HepG2 (cell line): ENCODE data around the gene SCN4B. TPM values are rescaled to one million over a fixed set of nuclear protein-coding genes. Genes with fewer than 3 reads are reported as not detected.

ENCODE experiments used
- CERS6 ChIP-seq: sonication (generic); formaldehyde crosslinking; IDR thresholded peaks from 2 replicates; pipeline ENCODE4 v1.5.0; 2020; ENCODE audit warnings: missing genetic modification reagents
- DMTF1 ChIP-seq: sonication (generic); formaldehyde crosslinking; IDR thresholded peaks from 2 replicates; pipeline ENCODE4 v1.4.0; 2020; ENCODE audit warnings: mild to moderate bottlenecking, missing genetic modification reagents
- ETV5 ChIP-seq: IDR thresholded peaks from 2 replicates; pipeline ENCODE4 v1.6.1; 2018; ENCODE audit warnings: missing biosample characterization, missing genetic modification reagents, inconsistent platforms, borderline replicate concordance
- GABPA ChIP-seq, 2 experiments: IDR thresholded peaks; 2 replicates each; pipeline ENCODE4 v1.6.1; 2011 to 2016; ENCODE audit warnings: low read depth in 2 of 2, low read length in 1 of 2, missing biosample characterization in 1 of 2, missing genetic modification characterization in 1 of 2
- GABPB1 ChIP-seq: IDR thresholded peaks from 2 replicates; pipeline ENCODE4 v1.6.1; 2016; ENCODE audit warnings: mild to moderate bottlenecking, missing genetic modification reagents, moderate library complexity, missing compliant biosample characterization
- HNF1B ChIP-seq: sonication (generic); formaldehyde crosslinking; IDR thresholded peaks from 2 replicates; pipeline ENCODE4 v1.5.1; 2020; ENCODE audit warnings: mild to moderate bottlenecking, moderate library complexity, missing genetic modification reagents
- ZNF414 ChIP-seq: sonication (generic); formaldehyde crosslinking; IDR thresholded peaks from 2 replicates; pipeline ENCODE4 v1.5.0; 2020; ENCODE audit warnings: missing genetic modification reagents
- ZNF567 ChIP-seq: sonication (generic); formaldehyde crosslinking; IDR thresholded peaks from 2 replicates; pipeline ENCODE4 v1.8.1; 2023; ENCODE audit warnings: mild to moderate bottlenecking, missing genetic modification reagents, borderline replicate concordance
- ZNF839 ChIP-seq: sonication (generic); formaldehyde crosslinking; IDR thresholded peaks from 2 replicates; pipeline ENCODE4 v1.4.0; 2020; ENCODE audit warnings: missing genetic modification reagents, mild to moderate bottlenecking, borderline replicate concordance
- polyA plus RNA-seq, 8 experiments: library from polyadenylated mRNA; depleted of rRNA in 3 of 8; stranded (reverse) in 7 of 8; unstranded in 1 of 8; fragments of >200 nt; fragmentation: Illumina TruSeq in 4 of 8; extraction: Trizol in 4 of 8; gene quantifications; 2 replicates each; pipeline versions ENCODE4 v1.2.1 to v1.2.3, GENCODE V29; 2011 to 2016; ENCODE audit warnings: low read depth in 4 of 8, missing spikeins in 1 of 8, mixed read lengths in 1 of 8; ENCODE audit not compliant: insufficient read depth in 1 of 8
- total RNA-seq, 5 experiments: library from RNA; depleted of rRNA; stranded (reverse); fragments of >200 nt; fragmentation: Illumina TruSeq; extraction: Trizol; gene quantifications; 2 replicates each; pipeline ENCODE4 v1.2.3, GENCODE V29; 2016; ENCODE audit warnings: low read depth in 1 of 5

The SCN4B gene
- total and polyA plus RNA-seq, 2 of the 13 experiments (the other 11 are each of a cell fraction or from before 2014, with no cell fraction given): 0.04 to 0.29 TPM

GRCh38 chr11:118148240-118148639, 4.4 kb downstream of the SCN4B start (continued):
- TF ChIP-seq DMTF1: no peak
- no peak for TF ChIP-seq ZNF567 (CRISPR knock-in tag)
- TF ChIP-seq ZNF839 (CRISPR knock-in tag): no peak
- no peak for TF ChIP-seq HNF1B (CRISPR knock-in tag)
- peak; percentile 65; the same call in 1 of the 2 replicates for TF ChIP-seq ETV5 (CRISPR knock-in tag)
- no peak for TF ChIP-seq CERS6 (CRISPR knock-in tag)
- TF ChIP-seq GABPB1 (CRISPR knock-in tag): 0 out of 2 replicates have a peak, but pooled peaks have one; percentile 39
- 0 out of 2 replicates have a peak, but pooled peaks have one; percentile 8 for TF ChIP-seq GABPA (IDR thresholded peaks at IDR 0.05; ENCODE audit: low read depth, low read length)
- peak; percentile 30; the same call in 1 of the 2 replicates for TF ChIP-seq GABPA (CRISPR knock-in tag; IDR thresholded peaks at IDR 0.05; ENCODE audit: low read depth)
- no peak for TF ChIP-seq ZNF414 (CRISPR knock-in tag)
- TF ChIP-seq, all 625 proteins: peak for 4
